HK-2 (cell line): ENCODE measurements around the gene WNT10A.

Experiments used
- DNase-seq: peaks from one replicate; pipeline ENCODE4 v3.0.0-alpha.2; 2018; ENCODE audit not compliant: unreplicated experiment

The WNT10A gene

GRCh38 chr2:218857371-218858137, 23.1 kb upstream of the WNT10A start:
- no peak for DNase-seq

GRCh38 chr2:218858138-218858445, 22.6 kb upstream of the WNT10A start:
- DNase-seq = no peak

DNA sequence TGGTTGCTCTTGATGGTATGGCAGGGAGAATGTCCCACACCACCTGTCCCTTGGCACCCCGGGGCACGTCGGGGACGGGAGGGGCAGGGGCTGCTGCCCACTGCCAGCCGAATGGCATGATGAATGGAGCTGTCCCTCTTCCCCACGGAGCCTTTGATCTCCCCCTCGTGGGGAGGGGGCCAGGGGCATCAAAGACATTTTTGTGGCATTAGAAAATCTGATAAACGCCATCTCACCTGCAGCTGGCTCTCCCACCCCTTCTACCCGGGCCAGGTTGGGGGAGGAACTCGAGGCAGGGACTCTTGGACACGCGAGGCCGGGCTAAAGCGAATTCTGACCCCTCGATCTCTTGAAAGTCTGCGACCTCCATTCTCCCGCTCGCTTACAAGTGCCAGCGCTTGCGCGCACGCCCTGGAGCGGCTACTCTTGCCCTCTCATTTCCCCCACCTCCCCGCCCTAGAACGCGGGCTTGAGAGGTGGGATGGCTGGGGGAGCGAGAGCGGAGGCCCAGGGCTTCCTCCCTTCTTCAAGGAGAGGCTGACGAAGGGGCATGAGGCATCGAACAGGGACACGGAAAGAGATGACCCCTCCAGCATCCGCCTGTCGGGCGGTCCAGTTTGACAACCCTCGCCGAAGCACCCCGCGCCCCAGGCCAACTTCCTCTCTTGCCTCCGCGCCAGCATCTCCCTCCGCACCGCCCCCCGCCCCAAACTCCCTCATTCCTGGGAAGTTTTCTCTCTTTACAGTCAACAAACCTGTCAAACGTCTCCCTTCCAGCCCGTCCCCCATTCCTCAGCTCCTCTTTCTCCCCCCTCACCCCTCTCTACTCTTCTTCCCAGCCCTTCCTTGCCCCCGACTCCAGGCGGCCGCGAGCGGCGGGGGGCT, 21.7 kb upstream of the WNT10A start:
- DNase-seq = no peak

DNA sequence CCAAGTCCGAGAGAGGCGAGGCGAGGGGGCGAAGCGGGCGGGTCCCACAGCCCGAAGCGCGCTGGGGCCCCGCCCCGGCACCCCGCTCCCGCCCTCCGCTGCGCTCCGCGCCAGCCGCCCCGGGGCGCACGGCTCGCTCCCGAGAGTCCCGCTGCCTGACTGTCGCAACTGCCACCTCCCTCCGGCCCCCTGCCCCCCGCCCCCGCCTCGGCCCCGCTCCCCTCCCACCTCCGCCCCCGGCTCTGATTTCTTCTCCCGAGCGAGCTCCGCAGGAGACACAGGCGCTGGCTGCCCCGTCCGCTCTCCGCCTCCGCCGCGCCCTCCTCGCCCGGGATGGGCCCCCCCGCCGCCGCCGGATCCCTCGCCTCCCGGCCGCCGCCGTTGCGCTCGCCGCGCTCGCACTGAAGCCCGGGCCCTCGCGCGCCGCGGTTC, 21.1 kb upstream of the WNT10A start, which contains the start of gene WNT6:
Gene WNT6 (plus strand): TSS at position 250 of the 432 bp plus-strand sequence. CDS start 233 bp downstream, outside the sequence.
- DNase-seq = no peak

- DNase-seq = no peak
These were observed 20.4 kb upstream of the WNT10A start for GRCh38 chr2:218859988-218860831.

GRCh38 chr2:218860950-218861381, 19.7 kb upstream of the WNT10A start:
- DNase-seq = no peak

DNA sequence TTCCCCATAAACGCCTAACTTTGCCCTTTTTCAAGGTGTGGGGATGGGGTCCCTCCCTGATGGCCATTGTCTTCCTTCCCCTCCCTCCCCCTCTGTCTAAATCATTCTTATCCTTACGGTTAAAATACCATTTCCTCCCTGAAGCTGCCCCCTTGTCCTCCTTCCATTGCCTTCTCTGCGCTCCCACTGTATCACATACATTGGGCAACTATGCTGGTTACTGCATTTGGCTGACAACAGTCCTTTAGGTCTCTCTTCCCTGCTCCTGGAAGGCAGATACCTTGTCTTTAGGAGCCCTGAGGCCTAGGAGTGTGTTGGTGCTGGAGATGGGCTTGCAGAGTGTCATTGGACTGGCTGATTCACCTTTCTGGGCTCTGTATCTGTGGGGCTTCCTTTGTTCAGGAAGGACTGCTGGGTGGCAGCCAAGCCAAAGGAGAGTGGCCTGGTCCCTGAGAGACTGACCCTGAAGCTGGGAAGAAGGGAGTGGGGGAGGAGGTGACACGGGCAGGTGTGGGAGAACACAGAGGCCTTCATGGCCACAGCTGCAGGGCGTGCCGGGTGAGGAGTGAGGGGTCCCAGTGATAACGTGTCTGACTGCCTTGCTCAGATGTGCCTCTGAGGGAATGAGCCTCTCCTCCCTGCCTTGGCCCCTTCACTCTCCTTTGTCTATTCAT, 18.9 kb upstream of the WNT10A start:
- DNase-seq = no peak

DNA sequence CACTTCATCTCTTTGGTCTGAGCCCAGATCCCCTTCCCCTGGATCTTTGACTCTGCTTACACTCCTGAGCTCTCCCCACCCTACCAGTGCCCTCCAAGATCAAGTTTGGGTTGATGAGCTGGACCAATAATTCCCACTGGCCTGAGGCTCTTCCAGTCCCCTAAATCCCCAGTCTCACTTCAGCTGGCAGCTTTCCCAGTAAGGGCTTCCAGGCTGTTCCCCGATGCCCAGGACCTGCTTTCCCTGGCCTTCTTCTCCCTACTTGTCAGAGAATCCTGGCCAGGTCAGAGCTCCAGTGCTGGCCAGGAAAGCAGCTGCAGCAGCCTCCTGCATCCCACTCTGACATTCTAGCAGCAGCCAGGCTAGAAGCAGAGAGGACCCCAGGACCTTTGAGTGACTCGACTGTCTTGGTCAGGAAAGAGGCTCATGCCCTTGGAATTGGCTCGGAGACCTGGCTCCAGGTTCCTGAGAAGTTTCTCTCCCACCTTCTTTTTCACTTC, 17.6 kb upstream of the WNT10A start:
- no peak for DNase-seq

- no peak for DNase-seq
These were observed 15.3 kb upstream of the WNT10A start for GRCh38 chr2:218865396-218865795.

DNA sequence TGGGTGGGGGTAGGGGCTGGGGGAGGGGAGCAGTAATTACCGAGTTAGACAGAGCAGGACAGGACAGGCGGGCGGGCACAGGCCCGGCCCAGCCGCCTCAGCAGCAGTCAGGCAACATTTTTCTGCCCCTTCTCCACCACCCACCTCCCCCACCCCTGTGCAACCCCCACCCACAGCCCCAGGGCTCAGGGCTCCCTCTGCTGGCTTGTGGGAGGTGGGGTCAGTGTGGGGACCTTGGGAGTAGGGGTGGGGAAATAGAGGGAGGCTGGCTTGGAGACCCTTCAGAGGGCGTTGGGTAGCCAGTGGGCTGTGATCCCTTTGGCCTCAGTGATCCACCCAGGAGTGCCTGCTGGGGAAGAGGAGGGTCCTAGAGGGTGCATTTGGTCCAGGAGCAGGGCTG, 14.7 kb upstream of the WNT10A start:
- no peak for DNase-seq

- DNase-seq = no peak
These were observed 12.8 kb upstream of the WNT10A start for GRCh38 chr2:218867900-218868299.

- DNase-seq = no peak
These were observed 11.6 kb upstream of the WNT10A start for GRCh38 chr2:218869064-218869463.

DNA sequence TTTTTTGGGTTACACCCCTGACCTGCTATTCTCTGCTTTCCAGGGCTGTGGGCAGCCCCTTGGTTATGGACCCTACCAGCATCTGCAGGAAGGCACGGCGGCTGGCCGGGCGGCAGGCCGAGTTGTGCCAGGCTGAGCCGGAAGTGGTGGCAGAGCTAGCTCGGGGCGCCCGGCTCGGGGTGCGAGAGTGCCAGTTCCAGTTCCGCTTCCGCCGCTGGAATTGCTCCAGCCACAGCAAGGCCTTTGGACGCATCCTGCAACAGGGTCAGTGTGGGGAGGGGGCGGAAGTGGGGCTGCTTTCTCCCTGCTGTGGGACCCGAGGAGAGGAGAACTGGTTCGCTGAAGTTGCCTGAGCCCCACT, 9.7 kb upstream of the WNT10A start:
- DNase-seq = no peak

GRCh38 chr2:218871345-218872302, 9.0 kb upstream of the WNT10A start:
- DNase-seq = no peak

DNA sequence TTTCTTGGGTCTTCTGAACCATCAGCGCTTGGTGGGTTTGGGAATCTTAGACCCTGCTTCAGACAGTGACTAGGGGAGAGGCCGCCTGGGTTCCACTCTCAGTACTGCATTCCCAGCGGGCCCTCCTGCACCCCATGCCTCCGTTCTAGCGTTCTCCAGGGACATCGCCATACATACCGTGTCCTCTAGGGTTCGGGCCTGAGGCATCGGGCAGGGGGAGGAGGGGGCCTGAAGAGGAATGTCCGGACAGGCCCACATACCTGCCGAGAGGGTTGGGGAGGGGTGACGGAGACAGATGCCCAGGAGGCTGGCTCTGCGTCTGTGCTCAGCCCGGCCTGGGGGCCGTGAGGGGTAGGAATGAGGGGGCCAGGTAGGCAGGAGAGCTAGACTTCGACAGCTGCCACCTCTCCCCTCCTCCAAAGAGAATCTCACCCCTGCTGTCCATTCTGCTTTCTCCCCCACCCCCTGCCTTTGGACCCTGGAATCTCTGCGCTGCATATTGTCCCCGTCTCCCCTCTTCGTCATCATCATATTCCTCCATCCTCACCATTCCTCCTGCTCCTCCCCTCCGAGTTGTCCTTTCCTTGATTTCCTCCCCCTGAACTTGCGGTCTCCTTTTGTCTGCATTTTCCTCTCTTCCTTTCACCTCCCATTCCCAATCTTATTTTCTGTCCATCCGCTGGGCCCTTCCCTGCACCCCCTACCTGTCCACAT, 7.8 kb upstream of the WNT10A start:
- DNase-seq = no peak

DNA sequence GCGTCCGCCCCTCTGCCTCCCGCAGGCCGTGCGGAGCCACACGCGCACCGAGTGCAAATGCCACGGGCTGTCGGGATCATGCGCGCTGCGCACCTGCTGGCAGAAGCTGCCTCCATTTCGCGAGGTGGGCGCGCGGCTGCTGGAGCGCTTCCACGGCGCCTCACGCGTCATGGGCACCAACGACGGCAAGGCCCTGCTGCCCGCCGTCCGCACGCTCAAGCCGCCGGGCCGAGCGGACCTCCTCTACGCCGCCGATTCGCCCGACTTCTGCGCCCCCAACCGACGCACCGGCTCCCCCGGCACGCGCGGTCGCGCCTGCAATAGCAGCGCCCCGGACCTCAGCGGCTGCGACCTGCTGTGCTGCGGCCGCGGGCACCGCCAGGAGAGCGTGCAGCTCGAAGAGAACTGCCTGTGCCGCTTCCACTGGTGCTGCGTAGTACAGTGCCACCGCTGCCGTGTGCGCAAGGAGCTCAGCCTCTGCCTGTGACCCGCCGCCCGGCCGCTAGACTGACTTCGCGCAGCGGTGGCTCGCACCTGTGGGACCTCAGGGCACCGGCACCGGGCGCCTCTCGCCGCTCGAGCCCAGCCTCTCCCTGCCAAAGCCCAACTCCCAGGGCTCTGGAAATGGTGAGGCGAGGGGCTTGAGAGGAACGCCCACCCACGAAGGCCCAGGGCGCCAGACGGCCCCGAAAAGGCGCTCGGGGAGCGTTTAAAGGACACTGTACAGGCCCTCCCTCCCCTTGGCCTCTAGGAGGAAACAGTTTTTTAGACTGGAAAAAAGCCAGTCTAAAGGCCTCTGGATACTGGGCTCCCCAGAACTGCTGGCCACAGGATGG, 7.1 kb upstream of the WNT10A start:
- DNase-seq = no peak

GRCh38 chr2:218875692-218876246, 4.9 kb upstream of the WNT10A start:
- no peak for DNase-seq

GRCh38 chr2:218876562-218877219, 4.0 kb upstream of the WNT10A start:
- peak; percentile 70 for DNase-seq
